Neural progenitor cell (in vitro differentiated cells): ENCODE measurements around the gene SPINT1.

Experiments
- EZH2 ChIP-seq: fragments of 200-600 bp; sonication (generic); IDR thresholded peaks from 2 replicates; pipeline ENCODE4 v1.6.1; 2017; ENCODE audit warnings: antibody characterized with exemption, mild to moderate bottlenecking, moderate library complexity
- EZH2phosphoT487 ChIP-seq: fragments of 200-600 bp; sonication (generic); IDR thresholded peaks from 2 replicates; pipeline ENCODE4 v1.6.1; 2017; ENCODE audit warnings: antibody characterized with exemption
- TF ChIP-seq, protein P1 (sequence below): fragments of 200-600 bp; sonication (generic); IDR thresholded peaks from 2 replicates; pipeline ENCODE4 v1.5.1; 2017; ENCODE audit warnings: antibody characterized with exemption, mild to moderate bottlenecking

DNA sequence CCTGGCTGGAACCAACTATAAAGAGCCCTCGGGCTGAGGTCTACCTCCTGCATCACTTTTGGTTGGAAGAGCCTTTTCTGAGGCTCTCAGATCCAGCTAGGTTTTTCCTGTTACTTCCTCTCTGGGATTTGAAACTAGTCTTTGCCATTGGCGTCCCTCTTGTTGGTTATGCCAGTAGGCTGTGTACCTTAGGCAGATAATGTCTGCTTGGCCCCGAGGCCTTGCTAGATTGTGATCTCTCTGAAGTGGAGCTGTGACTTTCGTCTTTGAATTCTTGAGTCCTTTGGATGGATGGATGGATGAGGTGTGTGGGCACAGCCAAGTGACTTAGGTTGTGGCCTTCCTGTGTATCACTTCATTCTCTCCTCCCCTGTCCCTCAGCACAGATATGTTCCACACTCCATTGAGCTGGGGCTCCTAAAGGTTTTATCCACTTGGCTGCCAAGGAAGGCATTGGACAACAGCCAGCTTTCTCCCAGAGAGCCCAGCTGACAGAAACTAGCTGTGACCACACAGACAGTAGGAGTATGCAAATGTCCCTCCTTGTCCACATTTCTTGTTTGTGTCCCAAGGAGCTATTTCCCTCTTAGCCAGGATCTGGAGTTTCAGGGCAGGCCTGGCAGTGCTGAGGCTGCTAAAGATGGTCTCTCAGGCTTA lies 28.7 kb upstream of the SPINT1 start:
- TF ChIP-seq EZH2 (no peak), EZH2phosphoT487 (no peak)
- TF ChIP-seq, protein P1, sequence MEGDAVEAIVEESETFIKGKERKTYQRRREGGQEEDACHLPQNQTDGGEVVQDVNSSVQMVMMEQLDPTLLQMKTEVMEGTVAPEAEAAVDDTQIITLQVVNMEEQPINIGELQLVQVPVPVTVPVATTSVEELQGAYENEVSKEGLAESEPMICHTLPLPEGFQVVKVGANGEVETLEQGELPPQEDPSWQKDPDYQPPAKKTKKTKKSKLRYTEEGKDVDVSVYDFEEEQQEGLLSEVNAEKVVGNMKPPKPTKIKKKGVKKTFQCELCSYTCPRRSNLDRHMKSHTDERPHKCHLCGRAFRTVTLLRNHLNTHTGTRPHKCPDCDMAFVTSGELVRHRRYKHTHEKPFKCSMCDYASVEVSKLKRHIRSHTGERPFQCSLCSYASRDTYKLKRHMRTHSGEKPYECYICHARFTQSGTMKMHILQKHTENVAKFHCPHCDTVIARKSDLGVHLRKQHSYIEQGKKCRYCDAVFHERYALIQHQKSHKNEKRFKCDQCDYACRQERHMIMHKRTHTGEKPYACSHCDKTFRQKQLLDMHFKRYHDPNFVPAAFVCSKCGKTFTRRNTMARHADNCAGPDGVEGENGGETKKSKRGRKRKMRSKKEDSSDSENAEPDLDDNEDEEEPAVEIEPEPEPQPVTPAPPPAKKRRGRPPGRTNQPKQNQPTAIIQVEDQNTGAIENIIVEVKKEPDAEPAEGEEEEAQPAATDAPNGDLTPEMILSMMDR, result no peak
